Type B pancreatic cell (in vitro differentiated cells): ENCODE results near the gene PLD4. TPM values are rescaled to one million over a fixed set of nuclear protein-coding genes. Genes with fewer than 3 reads are reported as not detected.

Experiments used
- DNase-seq: peaks from one replicate; pipeline ENCODE4 v3.0.0; 2021; ENCODE audit warnings: mixed read lengths; ENCODE audit not compliant: unreplicated experiment; ENCODE audit errors: extremely low spot score
- H3K27ac Mint-ChIP-seq: 2 replicates; pipeline ENCODE4 v1.8.0; 2021; ENCODE audit warnings: mild to moderate bottlenecking, mixed read lengths
- H3K27me3 Mint-ChIP-seq: 2 replicates; pipeline ENCODE4 v1.8.0; 2021; ENCODE audit warnings: mixed read lengths
- H3K36me3 Mint-ChIP-seq: 2 replicates; pipeline ENCODE4 v1.8.0; 2021; ENCODE audit warnings: mixed read lengths
- H3K4me1 Mint-ChIP-seq: one replicate; pipeline ENCODE4 v1.8.0; 2021; ENCODE audit warnings: mixed read lengths; ENCODE audit not compliant: unreplicated experiment
- H3K4me3 Mint-ChIP-seq: 2 replicates; pipeline ENCODE4 v1.8.0; 2021; ENCODE audit warnings: mild to moderate bottlenecking, mixed read lengths
- H3K9me3 Mint-ChIP-seq: 2 replicates; pipeline ENCODE4 v1.8.0; 2021; ENCODE audit warnings: mixed read lengths
- CTCF ChIP-seq: fragments of 200-600 bp; sonication (generic); conservative IDR thresholded peaks from 2 replicates; pipeline ENCODE4 v1.5.0; 2021; ENCODE audit warnings: antibody characterized with exemption, mild to moderate bottlenecking
- total RNA-seq: library from RNA; stranded (reverse); gene quantifications from 2 replicates; pipeline ENCODE4 v1.2.1, GENCODE V29; 2021; ENCODE audit warnings: low replicate concordance

PLD4 gene
- total RNA-seq, 1 donor from 2014 or later: 0.17 TPM

- no peaks in the 10 kb centered on the region for H3K9me3 Mint-ChIP-seq
- peaks cover 6% of the 10 kb centered on the region for H3K27me3 Mint-ChIP-seq
- no peaks in the 10 kb centered on the region for H3K36me3 Mint-ChIP-seq
- H3K4me3 Mint-ChIP-seq: no peak overlapping the region
- no peak for DNase-seq
- H3K4me1 Mint-ChIP-seq: no peaks in the 10 kb centered on the region
- no peak for TF ChIP-seq CTCF
- no peak overlapping the region for H3K27ac Mint-ChIP-seq
These were observed 655 bp downstream of the PLD4 start for GRCh38 chr14:104925214-104925854.

- H3K4me1 Mint-ChIP-seq: no peaks in the 10 kb centered on the region
- no peaks in the 10 kb centered on the region for H3K36me3 Mint-ChIP-seq
- no peak overlapping the region for H3K4me3 Mint-ChIP-seq
- H3K9me3 Mint-ChIP-seq: no peaks in the 10 kb centered on the region
- peaks cover 13% of the 10 kb centered on the region for H3K27me3 Mint-ChIP-seq
- no peak overlapping the region for H3K27ac Mint-ChIP-seq
- TF ChIP-seq CTCF: no peak
- no peak for DNase-seq
These were observed 1.4 kb downstream of the PLD4 start for GRCh38 chr14:104925855-104926609.

GRCh38 chr14:104926619-104927431 is 2.1 kb downstream of the PLD4 start:
- Mint-ChIP-seq H3K27me3 (peaks cover 14% of the 10 kb centered on the region), H3K27ac (no peak overlapping the region), H3K4me3 (no peak overlapping the region), H3K9me3 (no peaks in the 10 kb centered on the region), H3K36me3 (no peaks in the 10 kb centered on the region), H3K4me1 (no peaks in the 10 kb centered on the region)
- DNase-seq: no peak
- peak; percentile 35 for TF ChIP-seq CTCF

GRCh38 chr14:104927432-104927816 is 2.7 kb downstream of the PLD4 start:
- Mint-ChIP-seq H3K27ac (no peak overlapping the region), H3K4me3 (no peak overlapping the region), H3K27me3 (peaks cover 18% of the 10 kb centered on the region), H3K36me3 (no peaks in the 10 kb centered on the region), H3K9me3 (no peaks in the 10 kb centered on the region), H3K4me1 (no peaks in the 10 kb centered on the region)
- TF ChIP-seq CTCF: no peak
- no peak for DNase-seq

GRCh38 chr14:104927901-104928300 is 3.2 kb downstream of the PLD4 start:
- peaks cover 18% of the 10 kb centered on the region for H3K27me3 Mint-ChIP-seq
- no peak for TF ChIP-seq CTCF
- no peak overlapping the region for H3K27ac Mint-ChIP-seq
- H3K36me3 Mint-ChIP-seq: no peaks in the 10 kb centered on the region
- no peak overlapping the region for H3K4me3 Mint-ChIP-seq
- no peak for DNase-seq
- no peaks in the 10 kb centered on the region for H3K4me1 Mint-ChIP-seq
- no peaks in the 10 kb centered on the region for H3K9me3 Mint-ChIP-seq
